ENCODE data around the gene ZNF512B. TPM values are rescaled to one million over a fixed set of nuclear protein-coding genes. Genes with fewer than 3 reads are reported as not detected.

ZNF512B gene
- total RNA-seq, 2 experiments from 2014 or later, result 7.2 to 14.3 TPM

GRCh38 chr20:63915471-63915870 is 54.3 kb downstream of the ZNF512B start:
- no peak overlapping the region for H3K4me2 ChIP-seq (ENCODE audit: low read length)
- H3K9me3 ChIP-seq (ENCODE audit: low read length), result peaks cover 16% of the 10 kb centered on the region; the same call in 1 of the 2 replicates
- DNase-seq (ENCODE audit: low spot score), result no peak
- H3K79me2 ChIP-seq (ENCODE audit: insufficient read depth, low read depth, low read length), result peaks cover 36% of the 10 kb centered on the region
- no peak overlapping the region for H3K4me3 ChIP-seq (ENCODE audit: low read depth, low read length, poor library complexity, severe bottlenecking)
- TF ChIP-seq CTCF (conservative IDR thresholded peaks at IDR 0.05; ENCODE audit: low read length) (no peak), EZH2phosphoT487 (IDR thresholded peaks at IDR 0.05; ENCODE audit: borderline replicate concordance, low read depth, low read length) (no peak)
- no peaks in the 10 kb centered on the region for H4K20me1 ChIP-seq (ENCODE audit: insufficient read depth, low read length)
- H3K9me2 ChIP-seq (ENCODE audit: insufficient read depth, low read length), result no peaks in the 10 kb centered on the region
- no peak overlapping the region for H3K27ac ChIP-seq (ENCODE audit: low read depth, low read length, poor library complexity, severe bottlenecking)
- intact Hi-C loops (cut with micrococcal nuclease; ENCODE audit: unreplicated experiment), result no loop called here
- peaks cover 5% of the 10 kb centered on the region for H3K4me1 ChIP-seq (ENCODE audit: insufficient read depth, low read length, poor library complexity, severe bottlenecking)
- no peak overlapping the region for H2AFZ ChIP-seq (ENCODE audit: low read length)
- peaks cover 49% of the 10 kb centered on the region for H3K36me3 ChIP-seq (ENCODE audit: insufficient read depth, low read length)
- POLR2A ChIA-PET, result no interaction called here
- no TSS peak for BruUV-seq (replicated peaks)
- CTCF ChIA-PET (ENCODE audit: unreplicated experiment), result interaction anchor here (0.6 kb wide), 1 partner anchor 36 kb away, joined by 3 read pairs; no protein-coding TSS in a partner anchor

- Histone ChIP-seq H3K4me2 (ENCODE audit: low read length) (no peak overlapping the region), H3K27ac (ENCODE audit: low read depth, low read length, poor library complexity, severe bottlenecking) (no peak overlapping the region), H3K9me2 (ENCODE audit: insufficient read depth, low read length) (no peaks in the 10 kb centered on the region), H2AFZ (ENCODE audit: low read length) (no peak overlapping the region), H3K4me3 (ENCODE audit: low read depth, low read length, poor library complexity, severe bottlenecking) (no peak overlapping the region), H3K4me1 (ENCODE audit: insufficient read depth, low read length, poor library complexity, severe bottlenecking) (peaks cover 5% of the 10 kb centered on the region), H3K79me2 (ENCODE audit: insufficient read depth, low read depth, low read length) (peaks cover 39% of the 10 kb centered on the region), H4K20me1 (ENCODE audit: insufficient read depth, low read length) (peaks cover 4% of the 10 kb centered on the region; the same call in 1 of the 2 replicates), H3K9me3 (ENCODE audit: low read length) (peaks cover 16% of the 10 kb centered on the region; the same call in 1 of the 2 replicates), H3K36me3 (ENCODE audit: insufficient read depth, low read length) (peaks cover 45% of the 10 kb centered on the region)
- BruUV-seq (replicated peaks), result no TSS peak
- intact Hi-C loops (cut with micrococcal nuclease; ENCODE audit: unreplicated experiment), result no loop called here
- DNase-seq (ENCODE audit: low spot score), result no peak
- no peak for TF ChIP-seq EZH2phosphoT487 (IDR thresholded peaks at IDR 0.05; ENCODE audit: borderline replicate concordance, low read depth, low read length)
- no peak for TF ChIP-seq CTCF (conservative IDR thresholded peaks at IDR 0.05; ENCODE audit: low read length)
- CTCF ChIA-PET (ENCODE audit: unreplicated experiment), result no interaction called here
- POLR2A ChIA-PET, result no interaction called here
These were observed 56.0 kb downstream of the ZNF512B start for GRCh38 chr20:63913768-63914167.

GRCh38 chr20:63911176-63911575 is 58.6 kb downstream of the ZNF512B start:
- no peak overlapping the region for H2AFZ ChIP-seq (ENCODE audit: low read length)
- peaks cover 23% of the 10 kb centered on the region for H3K36me3 ChIP-seq (ENCODE audit: insufficient read depth, low read length)
- POLR2A ChIA-PET, result interaction anchor here (0.6 to 1.1 kb wide), 3 partner anchors 15 to 228 kb away, joined by 3 read pairs; no protein-coding TSS in a partner anchor
- H4K20me1 ChIP-seq (ENCODE audit: insufficient read depth, low read length), result peaks cover 4% of the 10 kb centered on the region; the same call in 1 of the 2 replicates
- H3K4me2 ChIP-seq (ENCODE audit: low read length), result no peak overlapping the region; the same call in 1 of the 2 replicates
- TF ChIP-seq CTCF (conservative IDR thresholded peaks at IDR 0.05; ENCODE audit: low read length) (no peak), EZH2phosphoT487 (IDR thresholded peaks at IDR 0.05; ENCODE audit: borderline replicate concordance, low read depth, low read length) (no peak)
- intact Hi-C loops (cut with micrococcal nuclease; ENCODE audit: unreplicated experiment), result no loop called here
- no peak overlapping the region for H3K4me3 ChIP-seq (ENCODE audit: low read depth, low read length, poor library complexity, severe bottlenecking)
- H3K27ac ChIP-seq (ENCODE audit: low read depth, low read length, poor library complexity, severe bottlenecking), result no peak overlapping the region
- H3K79me2 ChIP-seq (ENCODE audit: insufficient read depth, low read depth, low read length), result peaks cover 46% of the 10 kb centered on the region
- CTCF ChIA-PET (ENCODE audit: unreplicated experiment), result no interaction called here
- no peaks in the 10 kb centered on the region for H3K9me2 ChIP-seq (ENCODE audit: insufficient read depth, low read length)
- DNase-seq (ENCODE audit: low spot score), result no peak
- H3K9me3 ChIP-seq (ENCODE audit: low read length), result 0 out of 2 replicates have a peak, but pooled peaks cover 9% of the 10 kb centered on the region
- no TSS peak for BruUV-seq (replicated peaks)
- no peaks in the 10 kb centered on the region for H3K4me1 ChIP-seq (ENCODE audit: insufficient read depth, low read length, poor library complexity, severe bottlenecking)
